Heart left ventricle (tissue), 13 donors: ENCODE results near the gene LRP5.

Experiments
- CTCF ChIP-seq, 12 donors: fragments of 200-600 bp; sonication (generic) in 4 of 12; IDR thresholded peaks; one replicate each; pipeline versions ENCODE4 v1.5.0 to v1.8.0; 2018 to 2022; ENCODE audit warnings: antibody characterized with exemption in 12 of 12, mild to moderate bottlenecking in 5 of 12
- POLR2A ChIP-seq, 2 donors: fragments of 450-650 bp; IDR thresholded peaks; one replicate each; pipeline ENCODE4 v1.6.1; 2017; ENCODE audit warnings: antibody characterized with exemption in 2 of 2, mild to moderate bottlenecking in 2 of 2, moderate library complexity in 2 of 2
- donor health status: ischemic (EF 13 %, LVEDD 7.1; RV severe dilation, severe dysfunction).
- donor health status: DM: no; HTN: yes; CAD: no.
- donor health status: DM: no; HTN: no; CAD: no.
- donor health status: ischemic (EF 25% LVEDD 6.9; RV normal size, moderate dysfunction).
- donor health status: ischemic (EF 25% LVEDD 5.7; RV mildly dilated, moderate dysfunction).
- donor health status: ischemic (EF 35%, LVEDD 5.7; RV mildly dilated, moderate dysfunction).
- donor health status: nonischemic (EF 11% LVEDD 7.7; RV severe dilation, severe dysfunction).
- donor health status: DM: yes; HTN: yes; CAD: no.
- donor health status: PGD.
- donor health status: ischemic (EF 29% LVEDD 5.4; RV normal size, mild dysfunction).
- donor health status: nonischemic (EF 23%, LVEDD 6.1; RV moderate dilation, normal function).

GRCh38 chr11:68424101-68424632 is 111.8 kb downstream of the LRP5 start:
- TF ChIP-seq CTCF (IDR thresholded peaks at IDR 0.05): no peak
- no peak for TF ChIP-seq POLR2A (IDR thresholded peaks at IDR 0.05)
